Measurements from ENCODE around the gene FOXO6. TPM values are rescaled to one million over a fixed set of nuclear protein-coding genes. Genes with fewer than 3 reads are reported as not detected.

The FOXO6 gene
- total and polyA plus RNA-seq, 8 donors: 0.63 to 2.8 (median 1.9) TPM

GRCh38 chr1:41315146-41315822 lies 46.0 kb upstream of the FOXO6 start:
- DNase-seq (peak in 1 of 4 donors; percentile 6), ATAC-seq (peak; percentile 32)
- Histone ChIP-seq H3K36me3 (no peaks in the 10 kb centered on the region), H3K4me3 (no peak overlapping the region), H3K4me1 (no peaks in the 10 kb centered on the region), H3K9me3 (no peaks in the 10 kb centered on the region), H3K27me3 (no peaks in the 10 kb centered on the region), H3K27ac (no peak overlapping the region)
- intact Hi-C loops (cut with DNase I): no loop called here
- TF ChIP-seq CTCF (IDR thresholded peaks at IDR 0.05): no peak

GRCh38 chr1:41315871-41316270 lies 45.4 kb upstream of the FOXO6 start:
- H3K27me3 ChIP-seq: no peaks in the 10 kb centered on the region
- no peaks in the 10 kb centered on the region for H3K9me3 ChIP-seq
- no peaks in the 10 kb centered on the region for H3K36me3 ChIP-seq
- ATAC-seq (no peak), DNase-seq (no peak)
- no peak for TF ChIP-seq CTCF (IDR thresholded peaks at IDR 0.05)
- no peak overlapping the region for H3K4me3 ChIP-seq
- H3K4me1 ChIP-seq: no peaks in the 10 kb centered on the region
- H3K27ac ChIP-seq: no peak overlapping the region
- intact Hi-C loops (cut with DNase I): no loop called here

GRCh38 chr1:41317361-41317760 lies 43.9 kb upstream of the FOXO6 start:
- intact Hi-C loops (cut with DNase I): no loop called here
- Histone ChIP-seq H3K36me3 (no peaks in the 10 kb centered on the region), H3K4me3 (no peak overlapping the region), H3K27ac (no peak overlapping the region), H3K27me3 (no peaks in the 10 kb centered on the region), H3K9me3 (no peaks in the 10 kb centered on the region), H3K4me1 (no peaks in the 10 kb centered on the region)
- DNase-seq: no peak
- ATAC-seq: no peak
- no peak for TF ChIP-seq CTCF (IDR thresholded peaks at IDR 0.05)

GRCh38 chr1:41318135-41318534 lies 43.1 kb upstream of the FOXO6 start:
- Histone ChIP-seq H3K27ac (no peak overlapping the region), H3K9me3 (no peaks in the 10 kb centered on the region), H3K4me1 (no peaks in the 10 kb centered on the region), H3K36me3 (no peaks in the 10 kb centered on the region), H3K27me3 (no peaks in the 10 kb centered on the region), H3K4me3 (no peak overlapping the region)
- DNase-seq (no peak), ATAC-seq (no peak)
- intact Hi-C loops (cut with DNase I): no loop called here
- TF ChIP-seq CTCF (IDR thresholded peaks at IDR 0.05): no peak

- TF ChIP-seq CTCF (IDR thresholded peaks at IDR 0.05): no peak
- H3K27ac ChIP-seq: no peak overlapping the region
Measured at GRCh38 chr1:41319106-41319755, 42.0 kb upstream of the FOXO6 start.

More at GRCh38 chr1:41319106-41319755, 42.0 kb upstream of the FOXO6 start:
- no peak overlapping the region for H3K4me3 ChIP-seq
- H3K36me3 ChIP-seq: no peaks in the 10 kb centered on the region
- DNase-seq (no peak), ATAC-seq (no peak)
- intact Hi-C loops (cut with DNase I): no loop called here
- no peaks in the 10 kb centered on the region for H3K4me1 ChIP-seq
- no peaks in the 10 kb centered on the region for H3K27me3 ChIP-seq
- H3K9me3 ChIP-seq: no peaks in the 10 kb centered on the region

Measured in left lung (tissue), 10 donors.